OCI-LY7 (cell line): ENCODE data around the gene CDKN1C. TPM values are rescaled to one million over a fixed set of nuclear protein-coding genes. Genes with fewer than 3 reads are reported as not detected.

Source experiments
- BruUV-seq: library from RNA; stranded (reverse); fragments of 400-500 nt; replicated peaks from 2 replicates; lab custom pipeline; 2021; lab: Mats Ljungman, UMichigan
- CTCF ChIA-PET: fragments of 300-600 bp; sonication (Branson Sonifier 250); formaldehyde crosslinking; loops from one replicate; lab custom pipeline; 2022; ENCODE audit warnings: antibody characterized with exemption; ENCODE audit not compliant: unreplicated experiment; lab: Charles Lee
- POLR2A ChIA-PET: fragments of 300-600 bp; sonication (Branson Sonifier 250); formaldehyde crosslinking; loops from one replicate; lab custom pipeline; 2022; ENCODE audit warnings: antibody characterized with exemption; lab: Charles Lee
- DNase-seq: peaks from one replicate; pipeline ENCODE4 v3.0.0-alpha.2; 2015; ENCODE audit warnings: low spot score
- H2AFZ ChIP-seq: fragments of 200-600 bp; sonication (generic), shearing (Covaris generic); 2 replicates; pipeline ENCODE4 v1.6.1; 2014; ENCODE audit warnings: mild to moderate bottlenecking, antibody characterized with exemption, low read length, moderate library complexity
- H3K27ac ChIP-seq: fragments of 200-600 bp; sonication (generic); 2 replicates; pipeline ENCODE4 v1.5.1; 2014; ENCODE audit warnings: mixed run types, low read depth, mild to moderate bottlenecking, moderate library complexity, low read length, inconsistent platforms; ENCODE audit not compliant: poor library complexity, severe bottlenecking
- H3K36me3 ChIP-seq: fragments of 200-600 bp; sonication (generic); 2 replicates; pipeline ENCODE4 v1.6.1; 2014; ENCODE audit warnings: mild to moderate bottlenecking, antibody characterized with exemption, low read length, moderate library complexity, mixed read lengths; ENCODE audit not compliant: insufficient read depth
- H3K4me1 ChIP-seq: fragments of 200-600 bp; sonication (generic); 2 replicates; pipeline ENCODE4 v1.5.1; 2014; ENCODE audit warnings: mild to moderate bottlenecking, low read length; ENCODE audit not compliant: insufficient read depth, poor library complexity, severe bottlenecking
- H3K4me2 ChIP-seq: fragments of 200-600 bp; sonication (generic); 2 replicates; pipeline ENCODE4 v1.6.1; 2014; ENCODE audit warnings: mild to moderate bottlenecking, low read length
- H3K4me3 ChIP-seq: fragments of 200-600 bp; sonication (generic); 2 replicates; pipeline ENCODE4 v1.5.1; 2014; ENCODE audit warnings: mild to moderate bottlenecking, low read depth, low read length; ENCODE audit not compliant: poor library complexity, severe bottlenecking
- H3K79me2 ChIP-seq: fragments of 200-600 bp; sonication (generic); 2 replicates; pipeline ENCODE4 v1.6.1; 2016; ENCODE audit warnings: low read depth, mild to moderate bottlenecking, low read length, moderate library complexity, mixed read lengths; ENCODE audit not compliant: insufficient read depth
- H3K9me2 ChIP-seq: fragments of 200-600 bp; sonication (generic); 2 replicates; pipeline ENCODE4 v1.6.1; 2016; ENCODE audit warnings: mild to moderate bottlenecking, low read length, mixed read lengths; ENCODE audit not compliant: insufficient read depth
- H3K9me3 ChIP-seq: fragments of 200-600 bp; sonication (generic); 2 replicates; pipeline ENCODE4 v1.6.1; 2014; ENCODE audit warnings: mild to moderate bottlenecking, mixed run types, low read length, mixed read lengths
- H4K20me1 ChIP-seq: fragments of 200-600 bp; sonication (generic); 2 replicates; pipeline ENCODE4 v1.6.1; 2014; ENCODE audit warnings: mild to moderate bottlenecking, antibody characterized with exemption, low read length, moderate library complexity, mixed read lengths; ENCODE audit not compliant: insufficient read depth
- CTCF ChIP-seq: fragments of 200-600 bp; sonication (generic); conservative IDR thresholded peaks from 2 replicates; pipeline ENCODE4 v1.5.1; 2014; ENCODE audit warnings: mild to moderate bottlenecking, antibody characterized with exemption, low read length, moderate library complexity, mixed read lengths
- EZH2phosphoT487 ChIP-seq: fragments of 200-600 bp; sonication (generic); IDR thresholded peaks from 2 replicates; pipeline ENCODE4 v1.6.1; 2018; ENCODE audit warnings: low read depth, borderline replicate concordance, mild to moderate bottlenecking, mixed run types, antibody characterized with exemption, low read length, moderate library complexity, mixed read lengths
- intact Hi-C: fragments of 100-400 bp; cut with micrococcal nuclease; formaldehyde crosslinking; loops from one replicate; pipeline ENCODE4 v1.10.0; 2022; ENCODE audit not compliant: unreplicated experiment
- total RNA-seq, 2 experiments: library from RNA; depleted of rRNA in 1 of 2; stranded (reverse); fragments of >200 nt in 1 of 2; shearing (Covaris generic) in 1 of 2; gene quantifications; 2 replicates each; pipeline ENCODE4 v1.2.3, GENCODE V29; 2014 to 2022

Gene CDKN1C
- total RNA-seq, 2 experiments from 2014 or later: 0.13 to 0.55 TPM

- Histone ChIP-seq H3K27ac (no peak overlapping the region), H3K36me3 (no peaks in the 10 kb centered on the region), H3K9me3 (no peaks in the 10 kb centered on the region), H3K4me1 (no peaks in the 10 kb centered on the region), H2AFZ (no peak overlapping the region), H3K4me3 (no peak overlapping the region), H3K9me2 (no peaks in the 10 kb centered on the region), H3K79me2 (no peaks in the 10 kb centered on the region), H4K20me1 (no peaks in the 10 kb centered on the region), H3K4me2 (no peak overlapping the region)
- DNase-seq: no peak
- ChIA-PET CTCF (no interaction called here), POLR2A (no interaction called here)
- no TSS peak for BruUV-seq
- TF ChIP-seq EZH2phosphoT487: no peak
- TF ChIP-seq CTCF: no peak
- intact Hi-C loops: no loop called here
Measured at GRCh38 chr11:2857276-2857675, 28.3 kb downstream of the CDKN1C start.

- Histone ChIP-seq H4K20me1 (no peaks in the 10 kb centered on the region), H3K9me3 (no peaks in the 10 kb centered on the region), H3K4me2 (no peak overlapping the region), H3K27ac (no peak overlapping the region), H3K4me1 (no peaks in the 10 kb centered on the region), H3K9me2 (no peaks in the 10 kb centered on the region), H3K79me2 (no peaks in the 10 kb centered on the region), H3K4me3 (no peak overlapping the region), H2AFZ (no peak overlapping the region), H3K36me3 (no peaks in the 10 kb centered on the region)
- CTCF ChIA-PET: no interaction called here
- no peak for TF ChIP-seq CTCF
- TF ChIP-seq EZH2phosphoT487: no peak
- no peak for DNase-seq
- POLR2A ChIA-PET: no interaction called here
- no TSS peak for BruUV-seq
- intact Hi-C loops: no loop called here
Measured at GRCh38 chr11:2855162-2855561, 30.4 kb downstream of the CDKN1C start.

GRCh38 chr11:2853997-2854560, 31.5 kb downstream of the CDKN1C start:
- no peak for TF ChIP-seq CTCF
- TF ChIP-seq EZH2phosphoT487: no peak
- Histone ChIP-seq H2AFZ (no peak overlapping the region), H4K20me1 (no peaks in the 10 kb centered on the region), H3K79me2 (no peaks in the 10 kb centered on the region), H3K9me2 (no peaks in the 10 kb centered on the region), H3K4me2 (no peak overlapping the region), H3K9me3 (no peaks in the 10 kb centered on the region), H3K27ac (no peak overlapping the region), H3K36me3 (no peaks in the 10 kb centered on the region), H3K4me1 (no peaks in the 10 kb centered on the region), H3K4me3 (no peak overlapping the region)
- no TSS peak for BruUV-seq
- POLR2A ChIA-PET: no interaction called here
- intact Hi-C loops: no loop called here
- no peak for DNase-seq
- CTCF ChIA-PET: no interaction called here
